NT2/D1 (cell line): ENCODE results near the gene TM4SF4.

Source experiments
- YY1 ChIP-seq: IDR thresholded peaks from 2 replicates; pipeline ENCODE4 v1.6.1; 2011; ENCODE audit not compliant: insufficient read length, insufficient read depth
- ZNF274 ChIP-seq: IDR thresholded peaks from 2 replicates; pipeline ENCODE4 v1.6.1; 2011; ENCODE audit warnings: mild to moderate bottlenecking, low read depth, low read length

- TF ChIP-seq ZNF274 (no peak), YY1 (no peak)
These were observed 14.4 kb upstream of the TM4SF4 start for GRCh38 chr3:149460117-149460516.
